ENCODE data around the gene KRTAP10-5. TPM values are rescaled to one million over a fixed set of nuclear protein-coding genes. Genes with fewer than 3 reads are reported as not detected.
A peak's percentile ranks its signal among the peaks of the same experiment; 100 is the strongest.

Gene KRTAP10-5
- total RNA-seq, 6 experiments from 2014 or later = not detected

- WGBS (ENCODE audit: insufficient coverage, low coverage, low lambda C conversion rate, missing lambda C conversion rate) = 10% methylated on average over 2 of the region's 4 CpGs
- H3K36me3 ChIP-seq = no peaks in the 10 kb centered on the region
- intact Hi-C loops (cut with DNase I) = no loop called here
- H3K27ac ChIP-seq = no peak overlapping the region
- H3K9me3 ChIP-seq = no peaks in the 10 kb centered on the region
- no peaks in the 10 kb centered on the region for H3K4me1 ChIP-seq
- TF ChIP-seq CTCF (IDR thresholded peaks at IDR 0.05) = peak; percentile 7 to 36 (median 30)
- no peak for TF ChIP-seq POLR2A (IDR thresholded peaks at IDR 0.05)
- H3K27me3 ChIP-seq = no peaks in the 10 kb centered on the region
- DNase-seq (peak in 1 of 3 donors; percentile 57), ATAC-seq (peak; percentile 56 to 80 (median 74))
- H3K4me3 ChIP-seq = no peak overlapping the region
Measured at GRCh38 chr21:44618504-44618903, 38.1 kb upstream of the KRTAP10-5 start.

GRCh38 chr21:44617071-44617501, 36.7 kb upstream of the KRTAP10-5 start:
- no peak for TF ChIP-seq POLR2A (IDR thresholded peaks at IDR 0.05)
- Histone ChIP-seq H3K4me3 (no peak overlapping the region), H3K27me3 (no peaks in the 10 kb centered on the region), H3K36me3 (no peaks in the 10 kb centered on the region), H3K9me3 (no peaks in the 10 kb centered on the region), H3K27ac (no peak overlapping the region), H3K4me1 (no peaks in the 10 kb centered on the region)
- 69% methylated on average over 4 of the region's 8 CpGs for WGBS (ENCODE audit: insufficient coverage, low coverage, low lambda C conversion rate, missing lambda C conversion rate)
- intact Hi-C loops (cut with DNase I) = no loop called here
- no peak for ATAC-seq
- DNase-seq = no peak

GRCh38 chr21:44616591-44616926, 36.2 kb upstream of the KRTAP10-5 start:
- Histone ChIP-seq H3K4me3 (no peak overlapping the region), H3K4me1 (no peaks in the 10 kb centered on the region), H3K9me3 (no peaks in the 10 kb centered on the region), H3K27ac (no peak overlapping the region), H3K36me3 (no peaks in the 10 kb centered on the region), H3K27me3 (no peaks in the 10 kb centered on the region)
- WGBS (ENCODE audit: insufficient coverage, low coverage, low lambda C conversion rate, missing lambda C conversion rate) = 80% methylated on average over 1 of the region's 16 CpGs
- TF ChIP-seq POLR2A (IDR thresholded peaks at IDR 0.05) = no peak
- no peak for TF ChIP-seq CTCF (IDR thresholded peaks at IDR 0.05)
- ATAC-seq (no peak), DNase-seq (no peak)
- intact Hi-C loops (cut with DNase I) = no loop called here

- Histone ChIP-seq H3K36me3 (no peaks in the 10 kb centered on the region), H3K4me1 (no peaks in the 10 kb centered on the region), H3K27me3 (no peaks in the 10 kb centered on the region), H3K9me3 (no peaks in the 10 kb centered on the region), H3K4me3 (no peak overlapping the region), H3K27ac (no peak overlapping the region)
- DNase-seq = peak in 1 of 3 donors; percentile 50
- WGBS (ENCODE audit: insufficient coverage, low coverage, low lambda C conversion rate, missing lambda C conversion rate) = 53% methylated on average over 3 of the region's 17 CpGs
- intact Hi-C loops (cut with DNase I) = no loop called here
- ATAC-seq = no peak
- TF ChIP-seq POLR2A (IDR thresholded peaks at IDR 0.05) (no peak), CTCF (IDR thresholded peaks at IDR 0.05) (no peak)
Measured at GRCh38 chr21:44615911-44616590, 35.6 kb upstream of the KRTAP10-5 start.

DNA sequence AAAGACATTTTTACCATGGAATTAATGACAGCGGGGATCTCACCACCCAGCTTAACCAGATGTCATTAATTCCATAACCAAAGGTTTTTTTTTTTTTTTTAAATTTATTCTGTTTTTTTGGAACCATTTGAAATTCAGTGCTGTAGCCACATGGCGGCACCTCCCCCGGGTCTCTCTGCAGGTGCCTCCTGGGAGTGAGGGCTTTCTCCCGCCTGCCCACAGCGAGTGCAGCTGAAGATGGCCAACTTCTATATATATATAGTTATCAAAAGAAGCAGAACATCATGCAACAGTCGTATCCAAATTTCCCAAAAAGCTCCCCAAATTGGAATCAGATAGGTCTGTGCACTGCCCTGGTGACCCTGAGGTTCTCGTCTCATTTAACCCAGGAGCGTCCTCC, 35.1 kb upstream of the KRTAP10-5 start:
- H3K4me3 ChIP-seq = no peak overlapping the region
- intact Hi-C loops (cut with DNase I) = no loop called here
- H3K9me3 ChIP-seq = no peaks in the 10 kb centered on the region
- H3K36me3 ChIP-seq = no peaks in the 10 kb centered on the region
- H3K27ac ChIP-seq = no peak overlapping the region
- no peak for ATAC-seq
- 69% methylated on average over 8 of the region's 8 CpGs for WGBS (ENCODE audit: insufficient coverage, low coverage, low lambda C conversion rate, missing lambda C conversion rate)
- DNase-seq = no peak
- H3K27me3 ChIP-seq = no peaks in the 10 kb centered on the region
- TF ChIP-seq CTCF (IDR thresholded peaks at IDR 0.05) = no peak
- TF ChIP-seq POLR2A (IDR thresholded peaks at IDR 0.05) = no peak
- H3K4me1 ChIP-seq = no peaks in the 10 kb centered on the region

Data from right lobe of liver (tissue), 6 donors.